GM23338 (cell line): Measurements from ENCODE around the gene NDE1. TPM values are rescaled to one million over a fixed set of nuclear protein-coding genes. Genes with fewer than 3 reads are reported as not detected.

Source experiments
- ATAC-seq: fragments of 200-7000 bp; cut with Tn5 transposase; 3 replicates; pipeline ENCODE4 v1.9.1; 2020
- DNase-seq: peaks from one replicate; pipeline ENCODE4 v3.0.0-alpha.2; 2015; ENCODE audit warnings: low spot score
- H2AFZ ChIP-seq: fragments of 200-600 bp; sonication (generic); 2 replicates; pipeline ENCODE4 v1.8.0; 2016; ENCODE audit warnings: antibody characterized with exemption, mild to moderate bottlenecking, moderate library complexity
- H3F3A ChIP-seq: fragments of 200-600 bp; sonication (generic); replicated peaks from 2 replicates; pipeline ENCODE4 v1.8.0; 2017; ENCODE audit warnings: antibody characterized with exemption, mixed run types, low read depth
- H3K27ac ChIP-seq: fragments of 200-600 bp; sonication (generic); 2 replicates; pipeline ENCODE4 v1.6.1; 2016; ENCODE audit warnings: low read depth
- H3K27me3 ChIP-seq: fragments of 200-600 bp; sonication (generic); 2 replicates; pipeline ENCODE4 v1.8.0; 2016; ENCODE audit warnings: mild to moderate bottlenecking, mixed run types, moderate library complexity; ENCODE audit not compliant: insufficient read depth
- H3K36me3 ChIP-seq: fragments of 200-600 bp; sonication (generic); 2 replicates; pipeline ENCODE4 v1.8.0; 2016; ENCODE audit warnings: mild to moderate bottlenecking; ENCODE audit not compliant: insufficient read depth
- H3K4me1 ChIP-seq: fragments of 200-600 bp; sonication (generic); 2 replicates; pipeline ENCODE4 v1.8.0; 2016; ENCODE audit warnings: mild to moderate bottlenecking, moderate library complexity; ENCODE audit not compliant: insufficient read depth
- H3K4me2 ChIP-seq: fragments of 200-600 bp; sonication (generic); 2 replicates; pipeline ENCODE4 v1.7.1; 2017; ENCODE audit warnings: mixed run types
- H3K4me3 ChIP-seq: fragments of 200-600 bp; sonication (generic); 2 replicates; pipeline ENCODE4 v1.6.1; 2016; ENCODE audit warnings: mixed run types
- H3K79me2 ChIP-seq: fragments of 200-600 bp; sonication (generic); replicated peaks from 2 replicates; pipeline ENCODE4 v1.8.0; 2017; ENCODE audit warnings: mild to moderate bottlenecking; ENCODE audit not compliant: insufficient read depth
- H3K9me2 ChIP-seq: fragments of 200-600 bp; sonication (generic); 2 replicates; pipeline ENCODE4 v1.8.0; 2017; ENCODE audit not compliant: insufficient read depth
- H4K20me1 ChIP-seq: fragments of 200-600 bp; sonication (generic); replicated peaks from 2 replicates; pipeline ENCODE4 v1.8.0; 2017; ENCODE audit warnings: mild to moderate bottlenecking; ENCODE audit not compliant: insufficient read depth
- H3K27ac Mint-ChIP-seq: 2 replicates; pipeline ENCODE4 v1.8.0; 2020; ENCODE audit warnings: inconsistent platforms, mild to moderate bottlenecking, moderate library complexity, mixed read lengths
- H3K27me3 Mint-ChIP-seq: 3 replicates; pipeline ENCODE4 v1.8.0; 2022; ENCODE audit warnings: low read depth, mild to moderate bottlenecking, moderate library complexity, mixed read lengths, inconsistent platforms; ENCODE audit not compliant: insufficient read depth, poor library complexity
- H3K36me3 Mint-ChIP-seq: 3 replicates; pipeline ENCODE4 v1.8.0; 2021; ENCODE audit warnings: low read depth, mild to moderate bottlenecking, inconsistent platforms, moderate library complexity, mixed read lengths
- H3K4me1 Mint-ChIP-seq: 3 replicates; pipeline ENCODE4 v1.8.0; 2020; ENCODE audit warnings: mild to moderate bottlenecking, inconsistent platforms, mixed read lengths
- H3K4me3 Mint-ChIP-seq: 3 replicates; pipeline ENCODE4 v1.8.0; 2021; ENCODE audit warnings: moderate library complexity, mild to moderate bottlenecking, inconsistent platforms, mixed read lengths
- H3K9me3 Mint-ChIP-seq: 3 replicates; pipeline ENCODE4 v1.8.0; 2020; ENCODE audit warnings: moderate library complexity, mild to moderate bottlenecking, inconsistent platforms, mixed read lengths
- EZH2phosphoT487 ChIP-seq: fragments of 200-600 bp; sonication (generic); IDR thresholded peaks from one replicate; pipeline ENCODE4 v1.8.1; 2018; ENCODE audit warnings: antibody characterized with exemption; ENCODE audit not compliant: unreplicated experiment
- NANOG ChIP-seq: IDR thresholded peaks from 2 replicates; pipeline ENCODE4 v1.6.1; 2016; ENCODE audit warnings: antibody characterized with exemption, borderline replicate concordance
- POLR2AphosphoS5 ChIP-seq: IDR thresholded peaks from 2 replicates; pipeline ENCODE4 v1.6.1; 2016; ENCODE audit warnings: antibody characterized with exemption, low read depth
- ZNF114 ChIP-seq: fragments of 250-450 bp; sonication (Bioruptor Pico); IDR thresholded peaks from 2 replicates; pipeline ENCODE4 v1.5.0; 2020; ENCODE audit warnings: mild to moderate bottlenecking, moderate library complexity
- polyA plus RNA-seq: library from polyadenylated mRNA; unstranded; fragments of >200 nt; fragmentation: Nextera tagmentation; extraction: Ambion mirVana; gene quantifications from 2 replicates; pipeline ENCODE4 v1.2.1, GENCODE V29; 2016
- total RNA-seq: library from RNA; depleted of rRNA; stranded (reverse); fragments of >200 nt; shearing (Covaris generic); gene quantifications from 2 replicates; pipeline ENCODE4 v1.2.3, GENCODE V29; 2014
- TF ChIP-seq, protein P1 (sequence below): IDR thresholded peaks from one replicate; pipeline ENCODE4 v1.6.1; 2018; ENCODE audit warnings: antibody characterized with exemption; ENCODE audit not compliant: unreplicated experiment
- TF ChIP-seq, protein P2 (sequence below), 2 experiments: fragments of 200-600 bp in 1 of 2; sonication (generic) in 1 of 2; conservative IDR thresholded peaks; 2 replicates each; pipeline versions ENCODE4 v1.5.1 to v1.6.1; 2016 to 2017; ENCODE audit warnings: antibody characterized with exemption in 2 of 2, low read depth in 2 of 2, mild to moderate bottlenecking in 2 of 2, moderate library complexity in 1 of 2
- TF ChIP-seq, protein P3 (sequence below): IDR thresholded peaks from 2 replicates; pipeline ENCODE4 v1.6.1; 2016; ENCODE audit warnings: antibody characterized with exemption

Gene NDE1
- total and polyA plus RNA-seq, 2 experiments from 2014 or later: 13.0 to 22.9 TPM

DNA sequence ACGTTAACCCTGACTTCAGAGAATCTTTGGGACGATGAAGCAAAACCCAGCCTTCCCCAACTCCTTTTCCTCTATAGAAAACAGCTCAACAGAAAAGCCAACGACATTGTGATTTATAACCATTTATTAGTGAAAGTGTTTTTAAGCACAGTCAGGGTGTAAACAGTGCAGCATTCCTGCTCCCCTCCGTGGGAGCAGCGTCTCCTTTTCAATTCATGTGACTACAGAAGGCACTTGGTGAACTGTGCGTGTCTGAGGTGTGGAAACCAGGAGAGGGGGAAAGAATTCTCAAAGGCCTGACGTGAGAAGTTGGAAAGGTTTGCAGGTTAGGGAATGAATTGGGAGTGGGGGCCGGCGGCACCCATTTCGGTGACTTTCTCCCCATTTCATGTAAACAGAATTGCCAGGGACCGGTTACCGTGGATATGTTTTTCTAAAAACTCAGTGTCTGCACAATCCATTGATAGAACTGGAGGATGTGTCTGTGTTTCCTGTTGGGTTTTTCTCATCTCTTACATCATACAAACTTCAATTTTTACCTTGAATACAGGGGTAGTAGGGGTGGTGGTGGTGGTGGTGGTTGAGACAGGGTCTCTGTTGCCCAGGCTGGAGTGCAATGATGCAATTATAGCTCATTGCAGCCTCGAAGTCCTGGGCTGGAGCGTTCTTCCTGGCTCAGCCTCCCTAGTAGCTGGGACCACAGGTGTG, 53.1 kb downstream of the NDE1 start (continued):
- no peak for TF ChIP-seq POLR2AphosphoS5
- TF ChIP-seq, protein P1, sequence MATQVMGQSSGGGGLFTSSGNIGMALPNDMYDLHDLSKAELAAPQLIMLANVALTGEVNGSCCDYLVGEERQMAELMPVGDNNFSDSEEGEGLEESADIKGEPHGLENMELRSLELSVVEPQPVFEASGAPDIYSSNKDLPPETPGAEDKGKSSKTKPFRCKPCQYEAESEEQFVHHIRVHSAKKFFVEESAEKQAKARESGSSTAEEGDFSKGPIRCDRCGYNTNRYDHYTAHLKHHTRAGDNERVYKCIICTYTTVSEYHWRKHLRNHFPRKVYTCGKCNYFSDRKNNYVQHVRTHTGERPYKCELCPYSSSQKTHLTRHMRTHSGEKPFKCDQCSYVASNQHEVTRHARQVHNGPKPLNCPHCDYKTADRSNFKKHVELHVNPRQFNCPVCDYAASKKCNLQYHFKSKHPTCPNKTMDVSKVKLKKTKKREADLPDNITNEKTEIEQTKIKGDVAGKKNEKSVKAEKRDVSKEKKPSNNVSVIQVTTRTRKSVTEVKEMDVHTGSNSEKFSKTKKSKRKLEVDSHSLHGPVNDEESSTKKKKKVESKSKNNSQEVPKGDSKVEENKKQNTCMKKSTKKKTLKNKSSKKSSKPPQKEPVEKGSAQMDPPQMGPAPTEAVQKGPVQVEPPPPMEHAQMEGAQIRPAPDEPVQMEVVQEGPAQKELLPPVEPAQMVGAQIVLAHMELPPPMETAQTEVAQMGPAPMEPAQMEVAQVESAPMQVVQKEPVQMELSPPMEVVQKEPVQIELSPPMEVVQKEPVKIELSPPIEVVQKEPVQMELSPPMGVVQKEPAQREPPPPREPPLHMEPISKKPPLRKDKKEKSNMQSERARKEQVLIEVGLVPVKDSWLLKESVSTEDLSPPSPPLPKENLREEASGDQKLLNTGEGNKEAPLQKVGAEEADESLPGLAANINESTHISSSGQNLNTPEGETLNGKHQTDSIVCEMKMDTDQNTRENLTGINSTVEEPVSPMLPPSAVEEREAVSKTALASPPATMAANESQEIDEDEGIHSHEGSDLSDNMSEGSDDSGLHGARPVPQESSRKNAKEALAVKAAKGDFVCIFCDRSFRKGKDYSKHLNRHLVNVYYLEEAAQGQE: no peak
- TF ChIP-seq, protein P2, sequence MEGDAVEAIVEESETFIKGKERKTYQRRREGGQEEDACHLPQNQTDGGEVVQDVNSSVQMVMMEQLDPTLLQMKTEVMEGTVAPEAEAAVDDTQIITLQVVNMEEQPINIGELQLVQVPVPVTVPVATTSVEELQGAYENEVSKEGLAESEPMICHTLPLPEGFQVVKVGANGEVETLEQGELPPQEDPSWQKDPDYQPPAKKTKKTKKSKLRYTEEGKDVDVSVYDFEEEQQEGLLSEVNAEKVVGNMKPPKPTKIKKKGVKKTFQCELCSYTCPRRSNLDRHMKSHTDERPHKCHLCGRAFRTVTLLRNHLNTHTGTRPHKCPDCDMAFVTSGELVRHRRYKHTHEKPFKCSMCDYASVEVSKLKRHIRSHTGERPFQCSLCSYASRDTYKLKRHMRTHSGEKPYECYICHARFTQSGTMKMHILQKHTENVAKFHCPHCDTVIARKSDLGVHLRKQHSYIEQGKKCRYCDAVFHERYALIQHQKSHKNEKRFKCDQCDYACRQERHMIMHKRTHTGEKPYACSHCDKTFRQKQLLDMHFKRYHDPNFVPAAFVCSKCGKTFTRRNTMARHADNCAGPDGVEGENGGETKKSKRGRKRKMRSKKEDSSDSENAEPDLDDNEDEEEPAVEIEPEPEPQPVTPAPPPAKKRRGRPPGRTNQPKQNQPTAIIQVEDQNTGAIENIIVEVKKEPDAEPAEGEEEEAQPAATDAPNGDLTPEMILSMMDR (conservative IDR thresholded peaks at IDR 0.05; ENCODE audit: low read depth in 2 of 2): no peak

DNA sequence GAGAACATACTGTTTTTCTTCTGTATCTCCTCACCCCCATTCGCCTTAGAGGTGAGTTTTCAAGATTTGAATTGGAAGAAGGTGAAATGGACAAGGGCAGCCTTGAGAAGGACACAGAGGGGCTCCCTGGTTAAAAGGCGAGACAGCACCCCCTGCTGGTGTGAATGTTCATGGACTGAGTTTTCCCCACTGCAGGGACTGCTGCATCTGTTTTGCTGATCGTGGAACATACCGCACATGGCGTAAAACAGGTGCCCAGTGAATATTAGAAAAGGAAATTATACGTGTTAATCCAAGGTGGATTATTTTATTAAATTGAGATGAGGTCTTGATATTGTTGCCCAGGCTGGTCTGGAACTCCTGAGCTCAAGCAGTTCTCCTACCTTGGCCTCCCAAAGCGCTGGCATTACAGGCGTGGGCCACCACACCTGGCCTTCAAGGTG, 54.5 kb downstream of the NDE1 start:
- Histone ChIP-seq H3K27ac (no peak overlapping the region), H4K20me1 (no peaks in the 10 kb centered on the region), H3K79me2 (no peaks in the 10 kb centered on the region), H3F3A (no peaks in the 10 kb centered on the region), H3K27me3 (no peaks in the 10 kb centered on the region), H2AFZ (no peak overlapping the region), H3K4me1 (no peaks in the 10 kb centered on the region; the same call in 1 of the 2 replicates), H3K4me3 (no peak overlapping the region), H3K4me2 (no peak overlapping the region), H3K36me3 (no peaks in the 10 kb centered on the region; the same call in none of the 2 replicates), H3K9me2 (no peaks in the 10 kb centered on the region)
- TF ChIP-seq POLR2AphosphoS5: no peak
- no peak for TF ChIP-seq ZNF114 (CRISPR knock-in tag)
- TF ChIP-seq EZH2phosphoT487: no peak
- no peak for TF ChIP-seq NANOG
- TF ChIP-seq, protein P2 (conservative IDR thresholded peaks at IDR 0.05; ENCODE audit: low read depth in 2 of 2): peak; percentile 86 to 91
- TF ChIP-seq, protein P3, sequence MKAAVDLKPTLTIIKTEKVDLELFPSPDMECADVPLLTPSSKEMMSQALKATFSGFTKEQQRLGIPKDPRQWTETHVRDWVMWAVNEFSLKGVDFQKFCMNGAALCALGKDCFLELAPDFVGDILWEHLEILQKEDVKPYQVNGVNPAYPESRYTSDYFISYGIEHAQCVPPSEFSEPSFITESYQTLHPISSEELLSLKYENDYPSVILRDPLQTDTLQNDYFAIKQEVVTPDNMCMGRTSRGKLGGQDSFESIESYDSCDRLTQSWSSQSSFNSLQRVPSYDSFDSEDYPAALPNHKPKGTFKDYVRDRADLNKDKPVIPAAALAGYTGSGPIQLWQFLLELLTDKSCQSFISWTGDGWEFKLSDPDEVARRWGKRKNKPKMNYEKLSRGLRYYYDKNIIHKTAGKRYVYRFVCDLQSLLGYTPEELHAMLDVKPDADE: no peak
- H3K27ac Mint-ChIP-seq: no peak overlapping the region
- no peaks in the 10 kb centered on the region; the same call in 1 of the 3 replicates for H3K4me1 Mint-ChIP-seq
- H3K4me3 Mint-ChIP-seq: no peak overlapping the region
- peak; percentile 95 for ATAC-seq
- H3K9me3 Mint-ChIP-seq: no peaks in the 10 kb centered on the region
- peaks cover 10% of the 10 kb centered on the region for H3K36me3 Mint-ChIP-seq
- peaks cover 6% of the 10 kb centered on the region for H3K27me3 Mint-ChIP-seq
- DNase-seq: peak; percentile 86
